Kidney epithelial cell (primary cell): Measurements from ENCODE around the gene NKPD1. TPM values are rescaled to one million over a fixed set of nuclear protein-coding genes. Genes with fewer than 3 reads are reported as not detected.

Source experiments
- DNase-seq: peaks from one replicate; pipeline ENCODE4 v3.0.0-alpha.2; 2010; ENCODE audit warnings: low read depth
- H3K27me3 ChIP-seq: 2 replicates; pipeline ENCODE4 v1.6.0; 2011; ENCODE audit warnings: low read length; ENCODE audit not compliant: control insufficient read depth, insufficient read depth
- H3K36me3 ChIP-seq: 2 replicates; pipeline ENCODE4 v1.5.1; 2011; ENCODE audit warnings: low read length; ENCODE audit not compliant: control insufficient read depth, insufficient read depth
- H3K4me3 ChIP-seq: 2 replicates; pipeline ENCODE4 v1.5.1; 2011; ENCODE audit warnings: low read depth, mild to moderate bottlenecking, control low read depth, low read length
- CTCF ChIP-seq: IDR thresholded peaks from 2 replicates; pipeline ENCODE4 v1.5.1; 2011; ENCODE audit warnings: mild to moderate bottlenecking, moderate library complexity, low read length, control low read depth, inconsistent platforms; ENCODE audit not compliant: insufficient read depth, poor library complexity, severe bottlenecking
- total RNA-seq: library from RNA; depleted of rRNA; stranded (reverse); fragments of >200 nt; gene quantifications from 2 replicates; pipeline ENCODE4 v1.2.3, GENCODE V29; 2015

Gene NKPD1
- total RNA-seq, 1 donor from 2014 or later: 0.46 TPM

DNA sequence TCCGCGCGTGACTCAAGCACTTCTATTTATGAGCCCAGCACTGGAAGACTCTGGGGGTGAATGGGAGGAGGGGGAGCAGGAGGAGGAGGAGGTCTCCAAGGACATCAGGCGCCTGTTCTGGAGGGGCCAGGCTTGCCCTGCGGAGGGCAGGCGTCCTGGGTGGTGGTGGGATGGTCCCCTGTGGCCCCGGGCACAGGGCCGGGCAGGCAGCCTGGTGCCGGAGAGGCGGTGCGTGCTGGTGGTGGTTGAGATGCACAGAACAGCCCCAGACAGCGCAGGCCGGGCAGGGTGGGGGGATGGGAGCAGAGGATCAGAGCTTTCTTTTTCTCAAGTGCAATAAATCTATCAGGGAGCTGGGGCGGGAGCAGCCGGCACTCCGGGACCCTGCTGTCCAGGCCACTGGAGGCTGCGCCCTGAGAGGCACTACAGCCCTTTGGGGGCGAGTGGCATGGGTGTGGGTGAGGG is 14.0 kb downstream of the NKPD1 start:
- Histone ChIP-seq H3K36me3 (peaks cover 3% of the 10 kb centered on the region), H3K4me3 (no peak overlapping the region), H3K27me3 (peaks cover 9% of the 10 kb centered on the region)
- no peak for TF ChIP-seq CTCF
- DNase-seq: no peak

DNA sequence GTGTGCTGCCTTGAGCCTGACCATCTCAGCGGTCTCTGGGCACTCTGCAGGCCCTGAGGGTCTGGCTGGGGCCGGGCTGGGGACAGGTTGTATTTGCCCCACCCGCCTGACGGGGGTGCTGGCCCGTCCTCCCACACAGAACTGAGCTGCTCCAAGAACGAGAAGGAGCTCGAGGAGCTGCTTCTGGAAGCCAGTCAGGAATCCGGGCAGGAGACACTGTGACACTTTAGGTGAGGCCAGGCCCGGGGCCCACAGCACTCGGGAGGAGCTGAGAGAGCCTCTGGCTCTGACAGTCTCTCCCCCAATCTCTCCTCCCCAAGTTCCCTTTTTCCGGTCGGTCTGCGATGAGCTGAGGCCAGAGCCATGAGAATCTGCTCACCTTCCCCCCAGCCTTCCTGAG is 14.5 kb downstream of the NKPD1 start:
- no peak for DNase-seq
- Histone ChIP-seq H3K36me3 (peaks cover 3% of the 10 kb centered on the region), H3K4me3 (no peak overlapping the region), H3K27me3 (peaks cover 3% of the 10 kb centered on the region)
- TF ChIP-seq CTCF: no peak

GRCh38 chr19:45145270-45146189 is 15.3 kb downstream of the NKPD1 start:
- no peak for DNase-seq

GRCh38 chr19:45144431-45145269 is 16.1 kb downstream of the NKPD1 start:
- Histone ChIP-seq H3K27me3 (no peaks in the 10 kb centered on the region), H3K4me3 (no peak overlapping the region), H3K36me3 (peaks cover 3% of the 10 kb centered on the region)
- TF ChIP-seq CTCF: no peak
- no peak for DNase-seq

More at GRCh38 chr19:45145270-45146189, 15.3 kb downstream of the NKPD1 start:
- Histone ChIP-seq H3K4me3 (no peak overlapping the region), H3K27me3 (no peaks in the 10 kb centered on the region), H3K36me3 (peaks cover 3% of the 10 kb centered on the region)
- TF ChIP-seq CTCF: no peak

DNA sequence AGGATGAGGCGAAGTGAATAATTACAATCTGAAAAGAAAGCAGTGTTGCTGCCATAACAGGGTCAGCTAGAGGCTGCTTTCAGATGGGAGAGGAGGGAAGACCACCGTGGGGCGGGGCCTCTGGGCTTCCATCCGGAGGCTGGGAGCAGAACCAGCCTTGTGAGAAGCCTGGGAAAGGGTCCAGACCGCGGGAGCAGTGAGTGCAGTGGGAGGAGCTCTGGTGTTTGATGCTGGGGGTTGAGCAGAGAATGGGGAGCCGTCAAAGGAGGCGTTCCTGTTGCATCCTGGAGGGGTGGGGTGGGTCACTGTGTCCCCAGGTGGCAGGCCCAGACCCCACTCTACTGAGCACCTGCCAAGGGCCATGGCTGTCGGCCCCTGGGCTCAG is 18.1 kb downstream of the NKPD1 start:
- H3K36me3 ChIP-seq: peaks cover 3% of the 10 kb centered on the region
- H3K4me3 ChIP-seq: no peak overlapping the region
- no peak for DNase-seq
- H3K27me3 ChIP-seq: no peaks in the 10 kb centered on the region
- no peak for TF ChIP-seq CTCF
